ENCODE data around the gene PTPRG. TPM values are rescaled to one million over a fixed set of nuclear protein-coding genes. Genes with fewer than 3 reads are reported as not detected.

PTPRG gene
- total and polyA plus RNA-seq, 7 donors: 0.69 to 76.3 (median 62.7) TPM

DNA sequence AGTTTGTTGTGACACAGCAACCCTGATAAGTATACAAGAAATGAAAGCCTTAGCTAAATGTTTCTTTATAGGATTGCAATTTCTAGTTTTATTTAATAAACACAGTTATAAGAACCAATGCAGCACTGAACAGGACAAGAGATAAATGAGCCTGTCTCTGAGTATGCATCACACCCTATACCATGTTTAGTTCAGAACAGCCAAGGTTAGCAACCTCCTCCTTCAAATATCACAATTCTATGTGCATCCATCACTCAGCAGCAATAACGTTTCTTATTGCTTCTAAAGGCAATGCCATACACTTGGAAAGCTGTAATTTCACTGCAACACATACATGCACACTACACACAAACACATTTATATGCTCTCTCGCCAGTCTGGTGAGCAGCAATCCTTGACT lies 280.6 kb downstream of the PTPRG start:
- no peaks in the 10 kb centered on the region for H3K9me3 ChIP-seq
- no peak overlapping the region for H3K27ac ChIP-seq
- intact Hi-C loops (cut with DNase I): no loop called here
- peaks cover 0 to 23% (median 21%) of the 10 kb centered on the region in 4 donors for H3K4me1 ChIP-seq
- H3K4me3 ChIP-seq: no peak overlapping the region
- WGBS, 2 donors: 68 to 75% methylated on average over 2 of the region's 2 CpGs
- H3K27me3 ChIP-seq: no peaks in the 10 kb centered on the region
- H3K36me3 ChIP-seq: no peaks in the 10 kb centered on the region
- DNase-seq: no peak
- TF ChIP-seq POLR2AphosphoS5 (IDR thresholded peaks at IDR 0.05) (no peak), EP300 (IDR thresholded peaks at IDR 0.05) (no peak), POLR2A (IDR thresholded peaks at IDR 0.05) (no peak)
- TF ChIP-seq, protein P1, sequence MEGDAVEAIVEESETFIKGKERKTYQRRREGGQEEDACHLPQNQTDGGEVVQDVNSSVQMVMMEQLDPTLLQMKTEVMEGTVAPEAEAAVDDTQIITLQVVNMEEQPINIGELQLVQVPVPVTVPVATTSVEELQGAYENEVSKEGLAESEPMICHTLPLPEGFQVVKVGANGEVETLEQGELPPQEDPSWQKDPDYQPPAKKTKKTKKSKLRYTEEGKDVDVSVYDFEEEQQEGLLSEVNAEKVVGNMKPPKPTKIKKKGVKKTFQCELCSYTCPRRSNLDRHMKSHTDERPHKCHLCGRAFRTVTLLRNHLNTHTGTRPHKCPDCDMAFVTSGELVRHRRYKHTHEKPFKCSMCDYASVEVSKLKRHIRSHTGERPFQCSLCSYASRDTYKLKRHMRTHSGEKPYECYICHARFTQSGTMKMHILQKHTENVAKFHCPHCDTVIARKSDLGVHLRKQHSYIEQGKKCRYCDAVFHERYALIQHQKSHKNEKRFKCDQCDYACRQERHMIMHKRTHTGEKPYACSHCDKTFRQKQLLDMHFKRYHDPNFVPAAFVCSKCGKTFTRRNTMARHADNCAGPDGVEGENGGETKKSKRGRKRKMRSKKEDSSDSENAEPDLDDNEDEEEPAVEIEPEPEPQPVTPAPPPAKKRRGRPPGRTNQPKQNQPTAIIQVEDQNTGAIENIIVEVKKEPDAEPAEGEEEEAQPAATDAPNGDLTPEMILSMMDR (IDR thresholded peaks at IDR 0.05): no peak

DNA sequence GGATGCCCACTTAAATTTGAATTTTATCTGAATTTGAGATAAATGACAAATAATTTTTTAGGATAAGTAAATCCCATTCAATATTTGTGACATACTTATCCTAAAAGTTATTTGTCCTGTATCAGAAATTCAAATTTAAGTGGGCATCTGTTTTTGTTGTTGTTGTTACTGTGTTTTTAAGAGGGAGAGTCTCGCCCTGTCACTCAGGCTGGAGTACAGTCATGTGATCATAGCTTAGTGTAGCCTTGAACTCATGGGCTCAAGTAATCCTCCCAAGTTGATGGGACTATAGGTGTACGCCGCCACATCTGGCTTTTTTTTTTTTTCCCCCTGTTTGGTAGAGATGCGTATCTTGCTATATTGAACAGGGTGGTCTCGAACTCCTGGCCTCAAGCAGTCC lies 283.0 kb downstream of the PTPRG start:
- 96% methylated on average over 5 of the region's 5 CpGs for WGBS, 2 donors
- Histone ChIP-seq H3K4me3 (no peak overlapping the region), H3K27me3 (no peaks in the 10 kb centered on the region), H3K4me1 (peaks cover 0 to 40% (median 32%) of the 10 kb centered on the region in 4 donors), H3K36me3 (no peaks in the 10 kb centered on the region), H3K9me3 (no peaks in the 10 kb centered on the region), H3K27ac (no peak overlapping the region)
- no peak for DNase-seq
- TF ChIP-seq POLR2AphosphoS5 (IDR thresholded peaks at IDR 0.05): no peak
- no peak for TF ChIP-seq POLR2A (IDR thresholded peaks at IDR 0.05)
- TF ChIP-seq, protein P1 (IDR thresholded peaks at IDR 0.05): no peak
- TF ChIP-seq EP300 (IDR thresholded peaks at IDR 0.05): no peak
- intact Hi-C loops (cut with DNase I): no loop called here

DNA sequence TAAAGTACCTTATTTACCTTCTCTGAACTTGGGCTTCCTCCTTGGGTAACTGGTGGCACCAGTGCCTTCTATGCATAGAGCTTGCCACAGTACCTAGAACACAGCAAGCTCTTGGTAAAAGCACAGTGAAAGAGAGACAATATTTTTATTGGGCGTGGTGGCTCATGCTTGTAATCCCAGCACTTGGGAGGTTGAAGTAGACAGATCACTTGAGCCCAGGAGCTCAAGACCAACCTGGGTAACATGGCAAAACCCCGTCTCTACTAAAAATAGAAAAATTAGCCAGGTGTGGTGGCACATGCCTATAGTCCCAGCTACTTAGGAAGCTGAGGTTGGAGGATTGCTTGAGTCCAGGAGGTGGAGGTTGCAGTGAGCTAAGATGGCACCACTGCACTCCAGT lies 285.1 kb downstream of the PTPRG start:
- TF ChIP-seq EP300 (IDR thresholded peaks at IDR 0.05): no peak
- no peak for TF ChIP-seq POLR2A (IDR thresholded peaks at IDR 0.05)
- TF ChIP-seq POLR2AphosphoS5 (IDR thresholded peaks at IDR 0.05): no peak
- TF ChIP-seq, protein P1 (IDR thresholded peaks at IDR 0.05): no peak
- peak overlapping the region in 1 of 4 donors; percentile 64 for H3K27ac ChIP-seq
- intact Hi-C loops (cut with DNase I): no loop called here

DNA sequence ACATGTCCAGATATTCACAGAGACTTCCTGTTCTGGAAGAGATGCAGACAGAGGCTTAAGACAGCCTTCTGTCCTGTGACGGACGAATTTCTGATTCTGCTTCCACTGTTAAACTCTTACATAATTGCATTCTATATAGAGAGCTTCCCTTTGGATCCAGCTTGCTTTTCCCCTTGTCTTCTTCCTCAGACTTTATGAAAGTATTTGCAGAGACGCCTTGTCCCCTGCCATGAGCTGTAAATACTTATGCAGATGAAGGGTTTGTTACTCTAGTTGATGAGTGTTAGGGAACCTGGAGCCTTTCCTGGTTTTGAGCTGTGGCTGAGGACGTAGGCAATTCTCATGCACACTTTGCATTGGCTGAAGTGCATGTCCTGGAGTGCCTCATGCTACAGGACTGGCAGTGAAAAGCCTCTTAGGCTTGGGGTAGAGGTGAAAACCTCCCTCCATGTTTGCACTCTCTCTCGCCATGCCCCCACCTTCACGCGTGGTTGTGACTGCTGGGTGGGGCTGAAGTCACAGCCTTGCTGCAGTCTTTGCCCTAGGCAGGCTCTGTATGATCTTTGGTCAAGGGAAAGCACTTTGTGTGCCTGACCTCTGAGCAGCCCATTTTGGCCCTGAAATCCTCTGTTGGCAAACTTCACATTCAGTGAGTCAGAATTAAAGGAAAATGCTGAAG lies 286.6 kb downstream of the PTPRG start:
- Histone ChIP-seq H3K27me3 (no peaks in the 10 kb centered on the region), H3K4me3 (no peak overlapping the region), H3K36me3 (no peaks in the 10 kb centered on the region), H3K27ac (peak overlapping the region; percentile 64 to 78 (median 70)), H3K4me1 (peaks cover 0 to 31% (median 26%) of the 10 kb centered on the region in 4 donors), H3K9me3 (no peaks in the 10 kb centered on the region)
- DNase-seq: peak; percentile 77
- WGBS, 2 donors: 17 to 53% methylated on average over 7 of the region's 7 CpGs
- TF ChIP-seq, protein P1 (IDR thresholded peaks at IDR 0.05): no peak
- TF ChIP-seq POLR2AphosphoS5 (IDR thresholded peaks at IDR 0.05) (peak in 3 of 4 donors; percentile 47 to 53 (median 48)), EP300 (IDR thresholded peaks at IDR 0.05) (peak in 2 of 4 donors; percentile 6 to 18)
- intact Hi-C loops (cut with DNase I): no loop called here

More for the DNA sequence above, 285.1 kb downstream of the PTPRG start:
- no peaks in the 10 kb centered on the region for H3K36me3 ChIP-seq
- no peak overlapping the region for H3K4me3 ChIP-seq
- no peak for DNase-seq
- H3K9me3 ChIP-seq: no peaks in the 10 kb centered on the region
- no peaks in the 10 kb centered on the region for H3K27me3 ChIP-seq
- peaks cover 0 to 34% (median 28%) of the 10 kb centered on the region in 4 donors for H3K4me1 ChIP-seq
- 92 to 95% methylated on average over 2 of the region's 2 CpGs for WGBS, 2 donors
